IMR-90 (cell line): ENCODE results near the gene MTERF2. TPM values are rescaled to one million over a fixed set of nuclear protein-coding genes. Genes with fewer than 3 reads are reported as not detected.

Experiments
- ATAC-seq: fragments of 200-7000 bp; cut with Tn5 transposase; 2 replicates; pipeline ENCODE4 v1.9.1; 2020; ENCODE audit warnings: low read depth, mild to moderate bottlenecking, moderate library complexity
- BruUV-seq: library from RNA; stranded (reverse); fragments of 400-500 nt; replicated peaks from 2 replicates; lab custom pipeline; 2021; lab: Mats Ljungman, UMichigan
- CTCF ChIA-PET: fragments of 300-600 bp; formaldehyde crosslinking; extraction: SDS; loops from one replicate; lab custom pipeline; 2021; ENCODE audit warnings: antibody characterized with exemption; lab: Yijun Ruan, JAX
- POLR2A ChIA-PET: fragments of 300-600 bp; sonication (Branson Sonifier 250); formaldehyde crosslinking; loops from one replicate; lab custom pipeline; 2022; ENCODE audit warnings: antibody characterized with exemption; ENCODE audit not compliant: unreplicated experiment; lab: Charles Lee
- DNase-seq: peaks from one replicate; pipeline ENCODE4 v3.0.0; 2013
- H2AFZ ChIP-seq: replicated peaks from 2 replicates; pipeline ENCODE3; 2013; ENCODE audit warnings: low read length, mild to moderate bottlenecking; ENCODE audit not compliant: poor library complexity
- H2AK5ac ChIP-seq: 2 replicates; pipeline ENCODE4 v1.6.1; 2013; ENCODE audit warnings: low read depth, low read length, inconsistent platforms
- H2AK9ac ChIP-seq: replicated peaks from 2 replicates; pipeline ENCODE3; 2013; ENCODE audit warnings: mild to moderate bottlenecking, low read depth, low read length, moderate library complexity; ENCODE audit not compliant: poor library complexity
- H2BK120ac ChIP-seq: 2 replicates; pipeline ENCODE4 v1.6.1; 2013; ENCODE audit warnings: low read depth, low read length, inconsistent platforms
- H2BK15ac ChIP-seq: 3 replicates; pipeline ENCODE4 v1.6.1; 2013; ENCODE audit warnings: low read depth, low read length, inconsistent platforms
- H2BK20ac ChIP-seq: 2 replicates; pipeline ENCODE4 v1.6.1; 2013; ENCODE audit warnings: low read depth, mild to moderate bottlenecking, inconsistent platforms, low read length, moderate library complexity
- H2BK5ac ChIP-seq: 2 replicates; pipeline ENCODE4 v1.6.1; 2013; ENCODE audit warnings: mild to moderate bottlenecking, low read depth, low read length, inconsistent platforms; ENCODE audit not compliant: poor library complexity, severe bottlenecking
- H3K14ac ChIP-seq: replicated peaks from 2 replicates; pipeline ENCODE4 v1.6.1; 2013; ENCODE audit warnings: low read depth, low read length, inconsistent platforms
- H3K18ac ChIP-seq: 2 replicates; pipeline ENCODE4 v1.6.1; 2013; ENCODE audit warnings: low read depth, low read length, control low read depth
- H3K23ac ChIP-seq: 2 replicates; pipeline ENCODE4 v1.6.1; 2013; ENCODE audit warnings: low read depth, low read length, inconsistent platforms
- H3K27ac ChIP-seq: 2 replicates; pipeline ENCODE4 v1.5.1; 2013; ENCODE audit warnings: mild to moderate bottlenecking, control low read depth, low read length; ENCODE audit not compliant: insufficient read depth
- H3K27me3 ChIP-seq: 2 replicates; pipeline ENCODE4 v1.6.1; 2013; ENCODE audit warnings: low read length; ENCODE audit not compliant: control insufficient read depth, insufficient read depth
- H3K36me3 ChIP-seq: 2 replicates; pipeline ENCODE4 v1.6.1; 2013; ENCODE audit warnings: low read length, mixed read lengths; ENCODE audit not compliant: control insufficient read depth, insufficient read depth
- H3K4ac ChIP-seq: 2 replicates; pipeline ENCODE4 v1.6.1; 2013; ENCODE audit warnings: low read depth, low read length, inconsistent platforms
- H3K4me1 ChIP-seq: 2 replicates; pipeline ENCODE4 v1.6.1; 2013; ENCODE audit warnings: low read length, mixed read lengths; ENCODE audit not compliant: control insufficient read depth, insufficient read depth
- H3K4me2 ChIP-seq: 2 replicates; pipeline ENCODE4 v1.6.1; 2013; ENCODE audit warnings: low read depth, mild to moderate bottlenecking, control low read depth, low read length, moderate library complexity
- H3K4me3 ChIP-seq: 2 replicates; pipeline ENCODE4 v1.5.1; 2013; ENCODE audit warnings: low read depth, mild to moderate bottlenecking, control low read depth, low read length, moderate library complexity; ENCODE audit not compliant: insufficient read depth
- H3K56ac ChIP-seq: 2 replicates; pipeline ENCODE4 v1.6.1; 2013; ENCODE audit warnings: low read length, inconsistent platforms; ENCODE audit not compliant: insufficient read depth; ENCODE audit errors: extremely low read depth
- H3K79me1 ChIP-seq, 2 experiments: 2 replicates each; pipeline ENCODE4 v1.6.1; 2013; ENCODE audit warnings: low read length in 2 of 2, inconsistent platforms in 1 of 2, low read depth in 1 of 2
- H3K9ac ChIP-seq: 2 replicates; pipeline ENCODE4 v1.6.1; 2013; ENCODE audit warnings: low read depth, low read length, control low read depth
- H3K9me1 ChIP-seq: 2 replicates; pipeline ENCODE4 v1.6.1; 2013; ENCODE audit warnings: low read length, inconsistent platforms; ENCODE audit not compliant: insufficient read depth
- H3K9me3 ChIP-seq: 2 replicates; pipeline ENCODE4 v1.6.1; 2013; ENCODE audit warnings: low read length; ENCODE audit not compliant: control insufficient read depth, insufficient read depth
- H4K20me1 ChIP-seq: 2 replicates; pipeline ENCODE4 v1.6.1; 2013; ENCODE audit warnings: low read length, inconsistent platforms; ENCODE audit not compliant: insufficient read depth
- H4K5ac ChIP-seq: 2 replicates; pipeline ENCODE4 v1.6.1; 2013; ENCODE audit warnings: mild to moderate bottlenecking, low read depth, low read length, control low read depth
- H4K8ac ChIP-seq, 2 experiments: 2 replicates each; pipeline ENCODE4 v1.6.1; 2013; ENCODE audit warnings: low read depth in 2 of 2, low read length in 2 of 2, control low read depth in 1 of 2, inconsistent platforms in 1 of 2
- H4K91ac ChIP-seq: 2 replicates; pipeline ENCODE4 v1.6.1; 2013; ENCODE audit warnings: low read depth, low read length, inconsistent platforms; ENCODE audit not compliant: insufficient read depth
- BHLHE40 ChIP-seq: fragments of 150-350 bp; IDR thresholded peaks from 2 replicates; pipeline ENCODE4 v1.6.1; 2016; ENCODE audit warnings: mild to moderate bottlenecking, low read depth, low read length
- CEBPB ChIP-seq: IDR thresholded peaks from 2 replicates; pipeline ENCODE4 v1.6.1; 2012; ENCODE audit warnings: low read depth, low read length, improper control_type of control experiment
- FOS ChIP-seq: fragments of 150-350 bp; IDR thresholded peaks from 2 replicates; pipeline ENCODE4 v1.6.1; 2016; ENCODE audit warnings: low read depth, low read length
- MAFK ChIP-seq: IDR thresholded peaks from 2 replicates; pipeline ENCODE4 v1.6.1; 2012; ENCODE audit warnings: low read depth, low read length, improper control_type of control experiment
- MAZ ChIP-seq: IDR thresholded peaks from 2 replicates; pipeline ENCODE4 v1.6.1; 2012; ENCODE audit warnings: low read depth, mild to moderate bottlenecking, low read length, improper control_type of control experiment, moderate library complexity, borderline replicate concordance
- MXI1 ChIP-seq: IDR thresholded peaks from 2 replicates; pipeline ENCODE4 v1.6.1; 2012; ENCODE audit warnings: low read depth, mild to moderate bottlenecking, low read length, moderate library complexity, borderline replicate concordance
- NFE2L2 ChIP-seq: fragments of 150-350 bp; IDR thresholded peaks from 2 replicates; pipeline ENCODE4 v1.6.1; 2016; ENCODE audit warnings: low read depth, mild to moderate bottlenecking, low read length
- POLR2A ChIP-seq: IDR thresholded peaks from 2 replicates; pipeline ENCODE4 v1.6.1; 2012; ENCODE audit warnings: mild to moderate bottlenecking, low read depth, low read length
- RAD21 ChIP-seq: IDR thresholded peaks from 2 replicates; pipeline ENCODE4 v1.6.1; 2012; ENCODE audit warnings: low read length, improper control_type of control experiment
- RCOR1 ChIP-seq: IDR thresholded peaks from 2 replicates; pipeline ENCODE4 v1.6.1; 2012; ENCODE audit warnings: mild to moderate bottlenecking, low read length, improper control_type of control experiment; ENCODE audit not compliant: insufficient replicate concordance
- SMC3 ChIP-seq: fragments of 150-350 bp; IDR thresholded peaks from 2 replicates; pipeline ENCODE4 v1.6.1; 2016; ENCODE audit warnings: low read depth, mild to moderate bottlenecking, antibody characterized with exemption, low read length, moderate library complexity
- WGBS, 2 experiments: methylation state at CpG; one replicate each; pipeline versions ENCODE4 v1.1.5 to v1.1.7; 2013; ENCODE audit warnings: missing lambda C conversion rate in 2 of 2; ENCODE audit not compliant: insufficient read length in 1 of 2; ENCODE audit errors: extremely low coverage in 2 of 2; 5-methylcytosine and 5-hydroxymethylcytosine counted together
- dilution Hi-C: fragments of 300-500 bp; cut with HindIII; formaldehyde crosslinking; loops from one replicate; pipeline ENCODE4 v1.14.3; 2018; ENCODE audit warnings: low sequenced_read_pairs; ENCODE audit not compliant: unreplicated experiment
- in situ Hi-C: fragments of 300-500 bp; cut with MboI; formaldehyde crosslinking; loops from 3 replicates; pipeline ENCODE4 v1.14.3; 2019; ENCODE audit warnings: low sequenced_read_pairs, inconsistent platforms, mixed read lengths
- intact Hi-C: fragments of 100-400 bp; cut with micrococcal nuclease; formaldehyde crosslinking; loops from 2 replicates; pipeline ENCODE4 v1.10.0; 2022
- polyA plus RNA-seq, 3 experiments: library from polyadenylated mRNA; depleted of rRNA; stranded (reverse); fragments of >200 nt; gene quantifications; 2 replicates each; pipeline ENCODE4 v1.2.3, GENCODE V29; 2012; ENCODE audit warnings: low replicate concordance in 1 of 3
- total RNA-seq: library from RNA; depleted of rRNA; stranded (reverse); fragments of >200 nt; gene quantifications from 2 replicates; pipeline ENCODE4 v1.2.3, GENCODE V29; 2012
- TF ChIP-seq, protein P1 (sequence below): fragments of 150-350 bp; IDR thresholded peaks from 2 replicates; pipeline ENCODE4 v1.6.1; 2016; ENCODE audit warnings: low read depth, mild to moderate bottlenecking, low read length, moderate library complexity, borderline replicate concordance
- TF ChIP-seq, protein P2 (sequence below): fragments of 150-350 bp; IDR thresholded peaks from 2 replicates; pipeline ENCODE4 v1.6.1; 2017; ENCODE audit warnings: mild to moderate bottlenecking, antibody characterized with exemption, low read length, low read depth
- TF ChIP-seq, protein P3 (sequence below): conservative IDR thresholded peaks from 2 replicates; pipeline ENCODE4 v1.5.1; 2012; ENCODE audit warnings: mild to moderate bottlenecking, low read depth, low read length, improper control_type of control experiment

MTERF2 gene
- total and polyA plus RNA-seq, 2 of the 4 experiments (the other 2 are of a cell fraction), result 3.0 to 3.8 TPM

GRCh38 chr12:107011519-107011918, 24.6 kb upstream of the MTERF2 start:
- H3K18ac ChIP-seq, result no peak overlapping the region
- BruUV-seq, result no TSS peak
- no peaks in the 10 kb centered on the region for H3K27me3 ChIP-seq
- H3K4ac ChIP-seq, result no peak overlapping the region
- H4K91ac ChIP-seq, result no peak overlapping the region
- H3K4me2 ChIP-seq, result no peak overlapping the region
- H3K36me3 ChIP-seq, result peaks cover 1% of the 10 kb centered on the region; the same call in 1 of the 2 replicates
- no peak overlapping the region for H3K27ac ChIP-seq
- peaks cover 0 to 2% of the 10 kb centered on the region in 2 experiments; a peak in 2 of 4 replicates for H3K79me1 ChIP-seq
- no peak overlapping the region for H2BK20ac ChIP-seq
- intact Hi-C loops (no loop called here), in situ Hi-C loops (no loop called here), dilution Hi-C loops (no loop called here)
- H3K9me3 ChIP-seq, result no peaks in the 10 kb centered on the region
- H3K9me1 ChIP-seq, result no peaks in the 10 kb centered on the region
- H2BK120ac ChIP-seq, result no peak overlapping the region
- no peak for DNase-seq
- H4K20me1 ChIP-seq, result no peaks in the 10 kb centered on the region
- no peak for TF ChIP-seq SMC3
- no peak for TF ChIP-seq MAZ
- no peak for TF ChIP-seq RAD21
- TF ChIP-seq, protein P1, sequence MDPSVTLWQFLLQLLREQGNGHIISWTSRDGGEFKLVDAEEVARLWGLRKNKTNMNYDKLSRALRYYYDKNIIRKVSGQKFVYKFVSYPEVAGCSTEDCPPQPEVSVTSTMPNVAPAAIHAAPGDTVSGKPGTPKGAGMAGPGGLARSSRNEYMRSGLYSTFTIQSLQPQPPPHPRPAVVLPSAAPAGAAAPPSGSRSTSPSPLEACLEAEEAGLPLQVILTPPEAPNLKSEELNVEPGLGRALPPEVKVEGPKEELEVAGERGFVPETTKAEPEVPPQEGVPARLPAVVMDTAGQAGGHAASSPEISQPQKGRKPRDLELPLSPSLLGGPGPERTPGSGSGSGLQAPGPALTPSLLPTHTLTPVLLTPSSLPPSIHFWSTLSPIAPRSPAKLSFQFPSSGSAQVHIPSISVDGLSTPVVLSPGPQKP, result no peak
- TF ChIP-seq MAFK, result no peak
- TF ChIP-seq, protein P2, sequence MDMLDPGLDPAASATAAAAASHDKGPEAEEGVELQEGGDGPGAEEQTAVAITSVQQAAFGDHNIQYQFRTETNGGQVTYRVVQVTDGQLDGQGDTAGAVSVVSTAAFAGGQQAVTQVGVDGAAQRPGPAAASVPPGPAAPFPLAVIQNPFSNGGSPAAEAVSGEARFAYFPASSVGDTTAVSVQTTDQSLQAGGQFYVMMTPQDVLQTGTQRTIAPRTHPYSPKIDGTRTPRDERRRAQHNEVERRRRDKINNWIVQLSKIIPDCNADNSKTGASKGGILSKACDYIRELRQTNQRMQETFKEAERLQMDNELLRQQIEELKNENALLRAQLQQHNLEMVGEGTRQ, result no peak
- TF ChIP-seq MXI1, result no peak
- TF ChIP-seq, protein P3, sequence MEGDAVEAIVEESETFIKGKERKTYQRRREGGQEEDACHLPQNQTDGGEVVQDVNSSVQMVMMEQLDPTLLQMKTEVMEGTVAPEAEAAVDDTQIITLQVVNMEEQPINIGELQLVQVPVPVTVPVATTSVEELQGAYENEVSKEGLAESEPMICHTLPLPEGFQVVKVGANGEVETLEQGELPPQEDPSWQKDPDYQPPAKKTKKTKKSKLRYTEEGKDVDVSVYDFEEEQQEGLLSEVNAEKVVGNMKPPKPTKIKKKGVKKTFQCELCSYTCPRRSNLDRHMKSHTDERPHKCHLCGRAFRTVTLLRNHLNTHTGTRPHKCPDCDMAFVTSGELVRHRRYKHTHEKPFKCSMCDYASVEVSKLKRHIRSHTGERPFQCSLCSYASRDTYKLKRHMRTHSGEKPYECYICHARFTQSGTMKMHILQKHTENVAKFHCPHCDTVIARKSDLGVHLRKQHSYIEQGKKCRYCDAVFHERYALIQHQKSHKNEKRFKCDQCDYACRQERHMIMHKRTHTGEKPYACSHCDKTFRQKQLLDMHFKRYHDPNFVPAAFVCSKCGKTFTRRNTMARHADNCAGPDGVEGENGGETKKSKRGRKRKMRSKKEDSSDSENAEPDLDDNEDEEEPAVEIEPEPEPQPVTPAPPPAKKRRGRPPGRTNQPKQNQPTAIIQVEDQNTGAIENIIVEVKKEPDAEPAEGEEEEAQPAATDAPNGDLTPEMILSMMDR, result no peak
- no peak for TF ChIP-seq NFE2L2
- TF ChIP-seq POLR2A, result no peak
- TF ChIP-seq FOS, result no peak
- no peak for TF ChIP-seq BHLHE40
- no peak for TF ChIP-seq CEBPB
- TF ChIP-seq RCOR1, result no peak
- H4K8ac ChIP-seq, result no peak overlapping the region
- no peak overlapping the region for H2BK15ac ChIP-seq
- no peak overlapping the region for H2AFZ ChIP-seq
- ChIA-PET POLR2A (no interaction called here), CTCF (no interaction called here)
- H2AK9ac ChIP-seq, result no peak overlapping the region
- H4K5ac ChIP-seq, result no peak overlapping the region
- H3K4me1 ChIP-seq, result no peaks in the 10 kb centered on the region
- no peak overlapping the region for H3K56ac ChIP-seq
- H2AK5ac ChIP-seq, result no peak overlapping the region
- no peak overlapping the region for H3K4me3 ChIP-seq
- ATAC-seq, result no peak
- H2BK5ac ChIP-seq, result no peak overlapping the region
- H3K9ac ChIP-seq, result no peak overlapping the region
- H3K14ac ChIP-seq, result no peak overlapping the region
- H3K23ac ChIP-seq, result no peak overlapping the region
- WGBS, 2 experiments, result no CpG with 5 or more reads among the region's 2 CpGs
